Smooth muscle cell of the umbilical artery (primary cell): Measurements from ENCODE around the gene C17orf50. TPM values are rescaled to one million over a fixed set of nuclear protein-coding genes. Genes with fewer than 3 reads are reported as not detected.

ENCODE experiments used
- total RNA-seq: library from RNA; depleted of rRNA; stranded (reverse); fragments of >200 nt; gene quantifications from 2 replicates; pipeline ENCODE4 v1.2.3, GENCODE V29; 2014

C17orf50 gene
- not detected in 2 replicates for total RNA-seq

GRCh38 chr17:35760587-35760986, at the start of gene C17orf50:
Gene C17orf50 (plus strand): TSS chr17:35760887. CDS start chr17:35760942, 55 bp downstream.

DNA sequence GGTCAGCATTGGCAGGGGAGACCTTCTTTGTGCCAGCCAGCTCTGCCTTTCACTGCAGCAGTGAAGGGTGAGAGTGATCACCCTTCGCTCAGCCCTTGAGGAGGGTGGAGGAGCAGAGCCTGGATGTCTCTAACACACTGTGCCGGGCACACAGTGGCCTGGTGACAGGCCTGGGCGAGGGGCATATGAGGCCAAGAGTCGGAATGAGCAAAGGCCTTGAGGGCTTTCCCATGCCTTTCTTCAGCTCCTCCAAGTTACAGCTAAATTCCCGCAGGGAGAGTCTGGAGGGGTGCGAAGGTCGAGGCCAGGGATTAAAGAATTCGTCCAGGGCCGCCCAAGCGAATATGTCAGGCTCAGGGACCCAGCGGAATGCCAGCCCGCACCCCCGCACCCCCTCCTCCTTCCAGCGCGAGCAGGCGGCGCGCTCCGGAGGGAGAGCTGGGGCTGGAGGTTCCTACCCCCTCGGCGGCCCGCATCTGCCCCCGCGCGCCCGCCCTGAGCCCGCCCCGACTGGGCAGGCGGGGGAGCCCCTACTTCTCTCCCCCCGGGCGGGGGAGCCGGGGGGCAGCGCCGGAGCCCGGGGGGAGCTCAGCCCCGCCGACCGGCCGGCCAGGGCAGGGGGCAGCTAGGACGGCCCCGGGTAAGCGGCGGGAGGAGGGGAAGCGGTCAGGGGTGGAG, 29.3 kb upstream of the C17orf50 start, which contains the start of gene RASL10B:
Gene RASL10B, plus strand, starts transcription at position 401 of the 678 bp plus-strand sequence. CDS start 3,546 bp downstream, outside the sequence.

GRCh38 chr17:35752945-35753764, 7.5 kb upstream of the C17orf50 start, which contains the start of gene GAS2L2:
Gene GAS2L2 (minus strand): TSS chr17:35753239. CDS start chr17:35752850, 389 bp downstream.

DNA sequence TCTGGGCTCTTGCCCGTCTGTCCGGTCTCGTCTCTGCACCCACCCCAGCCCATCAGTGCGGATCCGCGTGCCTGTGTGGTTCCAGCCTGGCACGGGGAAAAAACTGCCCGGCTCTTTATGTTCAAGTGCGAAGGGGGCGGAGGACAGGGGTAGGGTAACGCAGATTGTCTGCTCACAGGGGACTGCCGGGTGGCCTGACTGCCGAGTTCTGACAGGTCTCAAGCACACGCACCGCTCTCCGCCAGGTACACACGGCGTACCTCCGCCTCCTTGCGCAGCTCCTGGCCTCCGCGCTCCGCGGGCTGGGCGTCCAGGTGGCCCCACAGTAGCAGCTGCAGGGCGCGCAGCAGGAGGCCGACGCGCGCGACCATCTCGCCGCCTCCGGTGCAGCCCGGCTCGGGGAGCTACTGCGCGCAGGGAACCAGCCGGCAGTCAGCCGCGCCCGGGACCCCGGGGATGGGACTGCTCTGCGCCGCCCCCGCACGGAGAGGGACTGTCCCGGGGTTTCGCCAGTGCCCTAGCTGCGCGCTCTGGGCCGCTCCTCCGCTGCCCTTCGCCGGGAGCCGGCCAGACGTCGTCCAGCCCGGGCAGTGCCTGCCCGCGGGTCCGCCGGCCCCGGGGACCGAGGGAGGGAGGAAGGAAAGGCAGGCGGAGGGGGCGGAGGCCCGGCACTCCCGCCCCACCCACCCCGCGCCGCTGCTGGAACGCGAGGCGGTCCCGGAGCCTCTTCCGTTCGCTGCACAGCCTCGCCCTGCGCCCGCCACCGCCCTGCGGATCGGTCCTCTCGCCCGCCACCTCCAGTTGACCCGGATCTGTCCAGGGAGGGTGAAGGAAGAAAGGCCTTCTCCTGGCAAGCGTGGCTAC, 34.6 kb downstream of the C17orf50 start, which contains the start of gene MMP28:
Gene MMP28, minus strand, starts transcription at position 635 of the 864 bp plus-strand sequence. Its CDS starts 264 bp downstream, at position 371.

DNA sequence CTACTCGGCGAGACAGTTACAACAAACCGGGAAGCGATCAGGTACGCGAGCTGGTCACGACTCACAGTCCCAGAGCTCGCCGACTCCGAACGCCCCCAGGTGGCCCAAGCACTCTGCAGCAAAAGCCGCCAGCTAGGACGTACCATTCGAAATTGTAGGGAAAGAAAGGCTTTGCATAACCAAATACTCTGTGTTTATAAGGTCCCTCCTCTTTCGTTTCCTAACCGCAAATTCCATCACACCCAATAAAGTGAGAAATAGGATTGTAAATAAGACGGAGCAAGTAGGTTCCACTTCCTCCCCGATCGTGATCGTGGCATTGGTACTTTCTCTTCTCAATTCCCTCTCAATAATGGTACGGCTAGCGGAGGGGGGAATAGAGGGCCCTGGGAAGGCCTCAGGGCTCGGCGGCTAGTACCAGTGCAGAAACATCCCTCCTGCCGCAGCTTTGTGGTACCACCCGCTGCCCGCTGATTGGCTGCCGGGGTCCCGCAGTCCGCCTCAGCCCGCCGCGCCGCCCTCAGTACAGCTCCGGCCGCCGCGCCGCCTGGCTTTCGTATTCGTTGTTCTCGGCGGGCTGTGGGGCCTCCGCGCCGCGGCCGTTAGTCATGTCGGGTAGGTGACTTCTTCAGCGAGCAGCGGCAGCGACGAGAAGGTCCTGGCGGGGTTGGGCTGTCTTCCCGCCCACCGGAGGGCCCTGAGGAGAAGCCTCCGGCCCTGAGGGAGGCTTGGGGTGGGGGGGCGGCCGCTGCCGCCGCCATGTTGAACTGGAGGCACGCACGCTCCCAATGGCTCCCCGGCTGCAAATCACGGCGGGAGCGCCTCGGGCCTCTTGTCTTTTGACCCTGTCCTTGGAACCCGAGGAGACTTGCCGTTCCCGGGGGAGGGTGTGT, 48.5 kb downstream of the C17orf50 start, which contains the start of gene TAF15:
Gene TAF15, plus strand, starts transcription at position 523 of the 893 bp plus-strand sequence. Its CDS starts 86 bp downstream, at position 609.

Other genes with a start within 250 kb of the C17orf50 start
- gene SLFN12L, start 223.2 kb upstream of the C17orf50 start, total RNA-seq: under 0.01 TPM in 1 of 2 replicates, not detected in the other
- gene SLFN14, start 200.1 kb upstream of the C17orf50 start, total RNA-seq: not detected in 2 replicates
- 3.7 and 5.3 TPM in 2 replicates for gene PEX12, start 182.3 kb upstream of the C17orf50 start, total RNA-seq
- 73.9 and 149 TPM in 2 replicates for gene AP2B1, start 173.6 kb upstream of the C17orf50 start, total RNA-seq
- 7.4 and 8.1 TPM in 2 replicates for gene RASL10B, start 29.2 kb upstream of the C17orf50 start, total RNA-seq
- gene GAS2L2, start 7.6 kb upstream of the C17orf50 start, total RNA-seq: not detected in 2 replicates
- gene MMP28, start 34.8 kb downstream of the C17orf50 start, total RNA-seq: 1.3 and 3.3 TPM in 2 replicates
- 78.4 and 91.3 TPM in 2 replicates for gene TAF15, start 48.6 kb downstream of the C17orf50 start, total RNA-seq
- gene HEATR9, start 108.0 kb downstream of the C17orf50 start, total RNA-seq: not detected in 2 replicates
- gene CCL5, start 119.5 kb downstream of the C17orf50 start, total RNA-seq: under 0.01 and 0.14 TPM in 2 replicates
- 0.30 and 0.46 TPM in 2 replicates for gene RDM1, start 169.9 kb downstream of the C17orf50 start, total RNA-seq
- not detected in 2 replicates for gene LYZL6, start 182.8 kb downstream of the C17orf50 start, total RNA-seq
- not detected in 2 replicates for gene CCL16, start 220.6 kb downstream of the C17orf50 start, total RNA-seq
- not detected in 2 replicates for gene CCL14, start 225.8 kb downstream of the C17orf50 start, total RNA-seq
- not detected in 2 replicates for gene CCL15, start 240.7 kb downstream of the C17orf50 start, total RNA-seq